ENCODE measurements around the gene ATG4B. TPM values are rescaled to one million over a fixed set of nuclear protein-coding genes. Genes with fewer than 3 reads are reported as not detected.

The ATG4B gene
- total and polyA plus RNA-seq, 2 of the 8 experiments (the other 6 are each of a cell fraction or from before 2014, with no cell fraction given), result 103 to 155 TPM

- no peak for FAIRE-seq
- POLR2A ChIA-PET (ENCODE audit: partially characterized antibody), result interaction anchor here (0.6 to 4.0 kb wide), 10 partner anchors 9 to 208 kb away, joined by 3 to 20 read pairs (median 4); partner anchors contain the start of genes ATG4B, DTYMK, ING5 and THAP4
- no peaks in the 10 kb centered on the region for H3K27me3 ChIP-seq (replicated peaks in 1 of 4; ENCODE audit: control insufficient read depth in 3 of 4, extremely low read depth in 1 of 4, insufficient read depth in 3 of 4, low read length in 3 of 4)
- H4K8ac ChIP-seq (ENCODE audit: extremely low read depth, insufficient read depth, low read length), result no peak overlapping the region
- TF ChIP-seq CBX8 (IDR thresholded peaks at IDR 0.05; ENCODE audit: borderline replicate concordance, low read depth, low read length), result no peak
- H4K20me1 ChIP-seq (replicated peaks in 1 of 2; ENCODE audit: control insufficient read depth in 1 of 2, insufficient read depth in 2 of 2, low read length in 2 of 2), result peaks cover 3 to 9% of the 10 kb centered on the region in 2 experiments
- DNase-seq (ENCODE audit: low read depth in 1 of 2, low spot score in 2 of 2), result no peak
- H3K9me3 ChIP-seq (ENCODE audit: insufficient read depth in 2 of 2, low read depth in 1 of 2, low read length in 1 of 2), result no peaks in the 10 kb centered on the region
- H3K79me1 ChIP-seq (ENCODE audit: low read depth, low read length), result no peaks in the 10 kb centered on the region; the same call in 1 of the 2 replicates
- H3K9ac ChIP-seq (replicated peaks in 1 of 4; ENCODE audit: extremely low read depth in 1 of 4, low read depth in 3 of 4, low read length in 3 of 4), result no peak overlapping the region
- no peak overlapping the region for H3K56ac ChIP-seq (replicated peaks; ENCODE audit: insufficient read length, low read depth, low read length)
- H3K4me3 ChIP-seq (ENCODE audit: extremely low read depth in 1 of 4, insufficient read depth in 2 of 4, low read depth in 3 of 4, low read length in 4 of 4), result no peak overlapping the region
- no peak overlapping the region for H3K23ac ChIP-seq (ENCODE audit: insufficient read length)
- no peak overlapping the region for H2AFZ ChIP-seq (ENCODE audit: low read length)
- no peaks in the 10 kb centered on the region for H3K79me2 ChIP-seq (ENCODE audit: control insufficient read depth in 1 of 2, insufficient read depth in 2 of 2, low read length in 2 of 2)
- no peak overlapping the region for H2BK15ac ChIP-seq (ENCODE audit: low read length)
- no peak overlapping the region for H2BK120ac ChIP-seq (replicated peaks; ENCODE audit: low read depth, low read length)
- H2BK5ac ChIP-seq (ENCODE audit: low read depth, low read length), result no peak overlapping the region
- CTCF ChIA-PET (ENCODE audit: partially characterized antibody), result interaction anchor here (1.2 to 2.4 kb wide), 3 partner anchors 12 to 62 kb away, joined by 3 to 5 read pairs (median 3); no protein-coding TSS in a partner anchor
- no peak overlapping the region for H3K14ac ChIP-seq (ENCODE audit: insufficient read length)
- H4K91ac ChIP-seq (replicated peaks; ENCODE audit: insufficient read length, low read length), result no peak overlapping the region
- H3K36me3 ChIP-seq (ENCODE audit: control insufficient read depth in 2 of 4, insufficient read depth in 4 of 4, low read length in 3 of 4), result peaks cover 9 to 33% (median 22%) of the 10 kb centered on the region in 4 experiments
- H3K27ac ChIP-seq (ENCODE audit: low read depth, low read length), result no peak overlapping the region
- no peak overlapping the region for H4K5ac ChIP-seq (ENCODE audit: insufficient read length, low read depth, low read length)
- no peak overlapping the region for H3K4ac ChIP-seq (replicated peaks; ENCODE audit: insufficient read length, low read depth, low read length)
- no peak overlapping the region for H2AK5ac ChIP-seq (ENCODE audit: low read depth, low read length)
- H3K23me2 ChIP-seq (ENCODE audit: low read depth, low read length), result no peaks in the 10 kb centered on the region
- no peak overlapping the region for H2BK20ac ChIP-seq (ENCODE audit: low read length)
- WGBS, 2 experiments (ENCODE audit: extremely low coverage in 1 of 2, insufficient coverage in 1 of 2, insufficient read length in 1 of 2, insufficient replicate concordance in 2 of 2, low coverage in 1 of 2, low lambda C conversion rate in 2 of 2, missing lambda C conversion rate in 1 of 2), result 91% methylated on average over 30 of the region's 31 CpGs; no CpG with 5 or more reads in 1 of the 2 experiments
- H3K4me1 ChIP-seq (replicated peaks in 1 of 4; ENCODE audit: control insufficient read depth in 3 of 4, insufficient read depth in 4 of 4, low read length in 3 of 4), result no peaks in the 10 kb centered on the region
- no peak overlapping the region for H3K18ac ChIP-seq (ENCODE audit: extremely low read depth, low read length)
- H3K4me2 ChIP-seq (ENCODE audit: insufficient read depth in 1 of 2, low read depth in 2 of 2, low read length in 2 of 2), result no peak overlapping the region
- no peak overlapping the region for H2BK12ac ChIP-seq (ENCODE audit: low read depth, low read length)
Measured at GRCh38 chr2:241670333-241671110, 33.0 kb downstream of the ATG4B start.

All from H1 (cell line).